Prostate gland (tissue), 2 donors: ENCODE data around the gene NFKB1. TPM values are rescaled to one million over a fixed set of nuclear protein-coding genes. Genes with fewer than 3 reads are reported as not detected.

Experiments
- DNase-seq: peaks from one replicate; pipeline ENCODE4 v3.0.0-alpha.2; 2019; ENCODE audit warnings: low spot score
- H3K27ac ChIP-seq, 2 donors: fragments of 200-600 bp; sonication (generic); 2 replicates each; pipeline ENCODE4 v1.5.1; 2017 to 2019
- H3K27me3 ChIP-seq: fragments of 200-600 bp; sonication (generic); replicated peaks from 2 replicates; pipeline ENCODE4 v1.5.1; 2019; ENCODE audit not compliant: insufficient read depth
- H3K36me3 ChIP-seq, 2 donors: fragments of 200-600 bp; sonication (generic); 1 replicate in 1 of 2; 2 replicates in 1 of 2; pipeline versions ENCODE4 v1.5.1 to v1.8.1; 2017 to 2019
- H3K4me1 ChIP-seq: fragments of 200-600 bp; sonication (generic); replicated peaks from 2 replicates; pipeline ENCODE4 v1.5.1; 2019
- H3K4me3 ChIP-seq, 2 donors: fragments of 200-600 bp; sonication (generic); 2 replicates each; pipeline ENCODE4 v1.5.1; 2017 to 2019
- H3K9me3 ChIP-seq: fragments of 200-600 bp; sonication (generic); 2 replicates; pipeline ENCODE4 v1.5.1; 2017
- CTCF ChIP-seq, 4 experiments: fragments of 200-600 bp in 2 of 4; fragments of 450-650 bp in 2 of 4; sonication (generic) in 2 of 4; IDR thresholded peaks; 1 replicate in 3 of 4; 2 replicates in 1 of 4; pipeline ENCODE4 v1.5.1; 2016 to 2019; ENCODE audit warnings: antibody characterized with exemption in 4 of 4, mild to moderate bottlenecking in 2 of 4, moderate library complexity in 2 of 4
- POLR2A ChIP-seq: fragments of 450-650 bp; IDR thresholded peaks from one replicate; pipeline ENCODE4 v1.6.1; 2016; ENCODE audit warnings: antibody characterized with exemption, mild to moderate bottlenecking
- POLR2AphosphoS5 ChIP-seq: sonication (generic); formaldehyde crosslinking; IDR thresholded peaks from one replicate; pipeline ENCODE4 v1.6.1; 2017; ENCODE audit warnings: antibody characterized with exemption
- WGBS: methylation state at CpG from one replicate; pipeline ENCODE4 v1.1.5; 2018; 5-methylcytosine and 5-hydroxymethylcytosine counted together
- intact Hi-C: fragments of 100-400 bp; cut with DNase I; formaldehyde crosslinking; loops from one replicate; pipeline ENCODE4 v1.14.2; 2022
- total RNA-seq, 2 donors: library from RNA; depleted of rRNA; stranded (reverse); fragments of >200 nt; gene quantifications; one replicate each; pipeline ENCODE4 v1.1.0, GENCODE V29; 2016

Gene NFKB1
- total RNA-seq, 2 donors from 2014 or later, result 32.3 to 35.4 TPM

GRCh38 chr4:102518703-102519131 is 17.6 kb downstream of the NFKB1 start:
- TF ChIP-seq POLR2A (no peak), POLR2AphosphoS5 (no peak), CTCF (IDR thresholded peaks at IDR 0.05) (no peak)
- 78% methylated on average over 2 of the region's 2 CpGs for WGBS
- no peak for DNase-seq
- no peaks in the 10 kb centered on the region for H3K4me1 ChIP-seq
- H3K4me3 ChIP-seq, result no peak overlapping the region
- H3K36me3 ChIP-seq, result no peaks in the 10 kb centered on the region
- no peak overlapping the region for H3K27ac ChIP-seq
- H3K27me3 ChIP-seq, result no peaks in the 10 kb centered on the region
- intact Hi-C loops, result no loop called here
- no peaks in the 10 kb centered on the region for H3K9me3 ChIP-seq

GRCh38 chr4:102519925-102520324 is 18.8 kb downstream of the NFKB1 start:
- H3K4me1 ChIP-seq, result no peaks in the 10 kb centered on the region

GRCh38 chr4:102521570-102521969 is 20.4 kb downstream of the NFKB1 start:
- DNase-seq, result no peak
- Histone ChIP-seq H3K36me3 (no peaks in the 10 kb centered on the region), H3K27ac (no peak overlapping the region), H3K27me3 (no peaks in the 10 kb centered on the region), H3K9me3 (no peaks in the 10 kb centered on the region), H3K4me3 (no peak overlapping the region), H3K4me1 (no peaks in the 10 kb centered on the region)
- intact Hi-C loops, result no loop called here
- 92% methylated on average over 1 of the region's 1 CpG for WGBS
- no peak for TF ChIP-seq POLR2AphosphoS5
- no peak for TF ChIP-seq POLR2A
- no peak for TF ChIP-seq CTCF (IDR thresholded peaks at IDR 0.05)

More at GRCh38 chr4:102519925-102520324, 18.8 kb downstream of the NFKB1 start:
- TF ChIP-seq POLR2AphosphoS5 (no peak), POLR2A (no peak), CTCF (IDR thresholded peaks at IDR 0.05) (no peak)
- no peak overlapping the region for H3K4me3 ChIP-seq
- H3K27ac ChIP-seq, result no peak overlapping the region
- DNase-seq, result no peak
- H3K36me3 ChIP-seq, result no peaks in the 10 kb centered on the region
- intact Hi-C loops, result no loop called here
- 75% methylated on average over 3 of the region's 3 CpGs for WGBS
- H3K9me3 ChIP-seq, result no peaks in the 10 kb centered on the region
- no peaks in the 10 kb centered on the region for H3K27me3 ChIP-seq

GRCh38 chr4:102522031-102522440 is 20.9 kb downstream of the NFKB1 start:
- no peaks in the 10 kb centered on the region for H3K9me3 ChIP-seq
- 61% methylated on average over 3 of the region's 3 CpGs for WGBS
- intact Hi-C loops, result no loop called here
- no peaks in the 10 kb centered on the region for H3K4me1 ChIP-seq
- no peak for DNase-seq
- H3K27ac ChIP-seq, result no peak overlapping the region
- TF ChIP-seq CTCF (IDR thresholded peaks at IDR 0.05) (no peak), POLR2AphosphoS5 (no peak), POLR2A (no peak)
- no peaks in the 10 kb centered on the region for H3K27me3 ChIP-seq
- H3K4me3 ChIP-seq, result no peak overlapping the region
- no peaks in the 10 kb centered on the region for H3K36me3 ChIP-seq

- no peaks in the 10 kb centered on the region for H3K9me3 ChIP-seq
- intact Hi-C loops, result no loop called here
- H3K36me3 ChIP-seq, result no peaks in the 10 kb centered on the region
- no peak for DNase-seq
- H3K27me3 ChIP-seq, result no peaks in the 10 kb centered on the region
- H3K27ac ChIP-seq, result no peak overlapping the region
- H3K4me3 ChIP-seq, result no peak overlapping the region
- TF ChIP-seq POLR2A (no peak), CTCF (IDR thresholded peaks at IDR 0.05) (no peak), POLR2AphosphoS5 (no peak)
- WGBS, result 98% methylated on average over 7 of the region's 7 CpGs
- H3K4me1 ChIP-seq, result peaks cover 5% of the 10 kb centered on the region
These were observed 23.5 kb downstream of the NFKB1 start for GRCh38 chr4:102524691-102525090.
